DND-41 (cell line): ENCODE measurements around the gene HCN1.

Experiments used
- CTCF ChIP-seq: IDR thresholded peaks from 2 replicates; pipeline ENCODE4 v1.5.1; 2012; ENCODE audit warnings: borderline replicate concordance, low read length, moderate library complexity, mild to moderate bottlenecking; ENCODE audit not compliant: poor library complexity, severe bottlenecking; ENCODE audit errors: extremely low read depth
- EZH2 ChIP-seq: IDR thresholded peaks from 3 replicates; pipeline ENCODE4 v1.6.1; 2012; ENCODE audit warnings: borderline replicate concordance, low read depth, mild to moderate bottlenecking, moderate library complexity, low read length, inconsistent platforms; ENCODE audit not compliant: severe bottlenecking

- TF ChIP-seq CTCF, result no peak
- TF ChIP-seq EZH2, result no peak
Observed at GRCh38 chr5:45402804-45403455, 293.2 kb downstream of the HCN1 start.
